ENCODE measurements around the gene OSTC.

The OSTC gene

GRCh38 chr4:108681321-108681809, 31.0 kb downstream of the OSTC start:
- H3K27ac ChIP-seq (ENCODE audit: low read depth, low read length, poor library complexity, severe bottlenecking), result no peak overlapping the region

GRCh38 chr4:108683479-108683878, 33.1 kb downstream of the OSTC start:
- Histone ChIP-seq H3F3A (ENCODE audit: insufficient read depth, low read length) (no peaks in the 10 kb centered on the region), H3K36me3 (ENCODE audit: insufficient read depth, low read length) (no peaks in the 10 kb centered on the region), H3K9me3 (ENCODE audit: low read length) (no peaks in the 10 kb centered on the region), H3K9me2 (ENCODE audit: low read depth, low read length) (no peaks in the 10 kb centered on the region), H3K9ac (ENCODE audit: low read length) (no peak overlapping the region), H2AFZ (ENCODE audit: low read length) (no peak overlapping the region), H3K4me1 (ENCODE audit: insufficient read depth, low read length, severe bottlenecking) (no peaks in the 10 kb centered on the region), H4K20me1 (ENCODE audit: insufficient read depth, low read length) (no peaks in the 10 kb centered on the region), H3K4me2 (ENCODE audit: low read length) (no peak overlapping the region), H3K27me3 (ENCODE audit: insufficient read depth, low read length) (no peaks in the 10 kb centered on the region), H3K4me3 (ENCODE audit: low read depth, low read length, poor library complexity, severe bottlenecking) (no peak overlapping the region), H3K27ac (ENCODE audit: low read depth, low read length, poor library complexity, severe bottlenecking) (no peak overlapping the region), H3K79me2 (ENCODE audit: insufficient read depth, low read length) (no peaks in the 10 kb centered on the region)
- peak; percentile 46 for TF ChIP-seq CTCF (IDR thresholded peaks at IDR 0.05; ENCODE audit: low read length)
- no peak for TF ChIP-seq EZH2 (IDR thresholded peaks at IDR 0.05; ENCODE audit: borderline replicate concordance, low read length)

More at GRCh38 chr4:108681321-108681809, 31.0 kb downstream of the OSTC start:
- no peaks in the 10 kb centered on the region for H3K79me2 ChIP-seq (ENCODE audit: insufficient read depth, low read length)
- no peaks in the 10 kb centered on the region for H3F3A ChIP-seq (ENCODE audit: insufficient read depth, low read length)
- H3K36me3 ChIP-seq (ENCODE audit: insufficient read depth, low read length), result no peaks in the 10 kb centered on the region; the same call in 1 of the 2 replicates
- H4K20me1 ChIP-seq (ENCODE audit: insufficient read depth, low read length), result no peaks in the 10 kb centered on the region
- H3K9me3 ChIP-seq (ENCODE audit: low read length), result no peaks in the 10 kb centered on the region
- H3K9ac ChIP-seq (ENCODE audit: low read length), result no peak overlapping the region
- no peak overlapping the region for H2AFZ ChIP-seq (ENCODE audit: low read length)
- no peak overlapping the region for H3K4me3 ChIP-seq (ENCODE audit: low read depth, low read length, poor library complexity, severe bottlenecking)
- no peaks in the 10 kb centered on the region for H3K27me3 ChIP-seq (ENCODE audit: insufficient read depth, low read length)
- TF ChIP-seq EZH2 (IDR thresholded peaks at IDR 0.05; ENCODE audit: borderline replicate concordance, low read length) (no peak), CTCF (IDR thresholded peaks at IDR 0.05; ENCODE audit: low read length) (no peak)
- no peak overlapping the region for H3K4me2 ChIP-seq (ENCODE audit: low read length)
- H3K9me2 ChIP-seq (ENCODE audit: low read depth, low read length), result no peaks in the 10 kb centered on the region
- H3K4me1 ChIP-seq (ENCODE audit: insufficient read depth, low read length, severe bottlenecking), result no peaks in the 10 kb centered on the region

GRCh38 chr4:108685036-108685686, 34.8 kb downstream of the OSTC start:
- Histone ChIP-seq H3K27ac (ENCODE audit: low read depth, low read length, poor library complexity, severe bottlenecking) (no peak overlapping the region), H2AFZ (ENCODE audit: low read length) (no peak overlapping the region), H3K9me2 (ENCODE audit: low read depth, low read length) (no peaks in the 10 kb centered on the region), H3K4me1 (ENCODE audit: insufficient read depth, low read length, severe bottlenecking) (no peaks in the 10 kb centered on the region), H3K79me2 (ENCODE audit: insufficient read depth, low read length) (no peaks in the 10 kb centered on the region), H3K9ac (ENCODE audit: low read length) (no peak overlapping the region), H3K36me3 (ENCODE audit: insufficient read depth, low read length) (no peaks in the 10 kb centered on the region), H3K4me3 (ENCODE audit: low read depth, low read length, poor library complexity, severe bottlenecking) (no peak overlapping the region), H3F3A (ENCODE audit: insufficient read depth, low read length) (no peaks in the 10 kb centered on the region), H4K20me1 (ENCODE audit: insufficient read depth, low read length) (no peaks in the 10 kb centered on the region), H3K9me3 (ENCODE audit: low read length) (no peaks in the 10 kb centered on the region), H3K4me2 (ENCODE audit: low read length) (no peak overlapping the region), H3K27me3 (ENCODE audit: insufficient read depth, low read length) (no peaks in the 10 kb centered on the region)
- TF ChIP-seq EZH2 (IDR thresholded peaks at IDR 0.05; ENCODE audit: borderline replicate concordance, low read length) (no peak), CTCF (IDR thresholded peaks at IDR 0.05; ENCODE audit: low read length) (no peak)

Measured in OCI-LY1 (cell line).